ENCODE data around the gene PLPPR3. TPM values are rescaled to one million over a fixed set of nuclear protein-coding genes. Genes with fewer than 3 reads are reported as not detected.

Gene PLPPR3
- total and polyA plus RNA-seq, 10 of the 15 experiments (the other 5 are each of a cell fraction or from before 2014, with no cell fraction given) = 0.07 TPM; not detected in 9

DNA sequence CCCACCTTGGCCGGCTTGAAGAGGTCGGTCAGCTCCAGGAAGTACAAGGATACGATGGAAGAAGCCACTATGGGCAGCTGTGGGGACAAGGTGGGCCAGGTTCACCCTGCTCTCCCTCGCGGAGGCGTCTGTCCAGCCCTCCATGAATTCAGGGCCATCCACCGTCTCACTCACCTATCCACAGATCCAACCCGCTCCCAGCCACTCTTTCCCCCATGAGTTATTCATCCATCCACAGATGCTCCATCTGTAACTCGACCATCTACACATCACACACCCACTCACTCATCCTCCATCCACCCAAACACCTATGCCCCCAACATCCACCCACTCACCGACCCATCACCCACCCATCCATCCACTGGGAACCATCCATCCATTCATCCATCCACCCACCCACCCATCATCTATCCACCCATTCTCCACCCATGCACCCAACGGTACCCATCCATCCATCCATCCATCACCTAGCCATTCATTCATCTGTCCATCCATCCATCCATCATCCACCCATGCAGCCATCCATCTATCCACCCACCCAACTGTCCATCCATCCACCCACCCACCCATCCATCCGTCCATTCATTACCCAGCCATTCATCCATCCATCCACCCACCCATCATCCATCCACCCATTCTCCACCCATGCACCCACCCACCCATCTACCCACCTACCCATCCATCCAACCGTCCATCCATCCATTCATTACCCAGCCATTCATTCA is 5.8 kb downstream of the PLPPR3 start:
- Histone ChIP-seq H2AFZ (ENCODE audit: control insufficient read depth, low read depth, low read length) (no peak overlapping the region), H3K4me1 (ENCODE audit: control insufficient read depth, insufficient read depth, low read length) (no peaks in the 10 kb centered on the region), H3K4me3 (no peak overlapping the region), H3K9me3 (replicated peaks; ENCODE audit: control insufficient read depth, insufficient read depth, low read length) (no peaks in the 10 kb centered on the region; the same call in 2 of the 3 replicates), H3K79me2 (ENCODE audit: control insufficient read depth, insufficient read depth, low read length) (no peaks in the 10 kb centered on the region), H3K27ac (ENCODE audit: control insufficient read depth, insufficient read depth) (no peak overlapping the region), H3K36me3 (ENCODE audit: control insufficient read depth in 2 of 2, insufficient read depth in 2 of 2, low read length in 1 of 2) (peaks cover 6 to 11% of the 10 kb centered on the region in 2 experiments; a peak in 3 of 4 replicates), H4K20me1 (ENCODE audit: control insufficient read depth, insufficient read depth) (no peaks in the 10 kb centered on the region), H3K27me3 (replicated peaks in 1 of 2; ENCODE audit: control insufficient read depth in 2 of 2, insufficient read depth in 2 of 2, low read length in 1 of 2) (no peaks in the 10 kb centered on the region), H3K4me2 (ENCODE audit: control insufficient read depth, insufficient read depth) (no peak overlapping the region), H3K9ac (ENCODE audit: control insufficient read depth, insufficient read depth, low read length) (no peak overlapping the region)
- ChIA-PET RAD21 (ENCODE audit: unreplicated experiment) (no interaction called here), CTCF (no interaction called here), POLR2A (interaction anchor here (0.7 kb wide), 1 partner anchor 40 kb away, joined by 3 read pairs; no protein-coding TSS in a partner anchor), SMC1A (ENCODE audit: uncharacterized antibody, unreplicated experiment) (no interaction called here)
- WGBS (ENCODE audit: insufficient coverage, insufficient replicate concordance, low lambda C conversion rate, missing lambda C conversion rate) = 98% methylated on average over 12 of the region's 13 CpGs
- in situ Hi-C loops (cut with MboI) (no loop called here), intact Hi-C loops (cut with micrococcal nuclease; ENCODE audit: unreplicated experiment) (no loop called here)
- ATAC-seq (no peak; the same call in 1 of the 3 replicates), DNase-seq (ENCODE audit: low read depth, low spot score) (no peak), FAIRE-seq (no peak)
- TF ChIP-seq KDM1A (IDR thresholded peaks at IDR 0.05; ENCODE audit: borderline replicate concordance) = no peak
- no peak for TF ChIP-seq RAD51 (IDR thresholded peaks at IDR 0.05)
- TF ChIP-seq, protein P1, sequence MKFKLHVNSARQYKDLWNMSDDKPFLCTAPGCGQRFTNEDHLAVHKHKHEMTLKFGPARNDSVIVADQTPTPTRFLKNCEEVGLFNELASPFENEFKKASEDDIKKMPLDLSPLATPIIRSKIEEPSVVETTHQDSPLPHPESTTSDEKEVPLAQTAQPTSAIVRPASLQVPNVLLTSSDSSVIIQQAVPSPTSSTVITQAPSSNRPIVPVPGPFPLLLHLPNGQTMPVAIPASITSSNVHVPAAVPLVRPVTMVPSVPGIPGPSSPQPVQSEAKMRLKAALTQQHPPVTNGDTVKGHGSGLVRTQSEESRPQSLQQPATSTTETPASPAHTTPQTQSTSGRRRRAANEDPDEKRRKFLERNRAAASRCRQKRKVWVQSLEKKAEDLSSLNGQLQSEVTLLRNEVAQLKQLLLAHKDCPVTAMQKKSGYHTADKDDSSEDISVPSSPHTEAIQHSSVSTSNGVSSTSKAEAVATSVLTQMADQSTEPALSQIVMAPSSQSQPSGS (IDR thresholded peaks at IDR 0.05; ENCODE audit: low read length) = no peak
- TF ChIP-seq BCL11A (IDR thresholded peaks at IDR 0.05; ENCODE audit: low read depth, low read length) = 0 out of 2 replicates have a peak, but pooled peaks have one; percentile 12
- TF ChIP-seq STAT1 (conservative IDR thresholded peaks at IDR 0.05) = no peak
- TF ChIP-seq GATAD2B (conservative IDR thresholded peaks at IDR 0.05; ENCODE audit: low read depth) = no peak
- TF ChIP-seq ZBTB33 (IDR thresholded peaks at IDR 0.05) = no peak
- TF ChIP-seq FOXK2 (IDR thresholded peaks at IDR 0.05) = no peak
- TF ChIP-seq CBFB (IDR thresholded peaks at IDR 0.05; ENCODE audit: low read depth) = peak; percentile 21; the same call in 1 of the 2 replicates
- TF ChIP-seq CHD4 (IDR thresholded peaks at IDR 0.05) = no peak
- TF ChIP-seq, protein P2, sequence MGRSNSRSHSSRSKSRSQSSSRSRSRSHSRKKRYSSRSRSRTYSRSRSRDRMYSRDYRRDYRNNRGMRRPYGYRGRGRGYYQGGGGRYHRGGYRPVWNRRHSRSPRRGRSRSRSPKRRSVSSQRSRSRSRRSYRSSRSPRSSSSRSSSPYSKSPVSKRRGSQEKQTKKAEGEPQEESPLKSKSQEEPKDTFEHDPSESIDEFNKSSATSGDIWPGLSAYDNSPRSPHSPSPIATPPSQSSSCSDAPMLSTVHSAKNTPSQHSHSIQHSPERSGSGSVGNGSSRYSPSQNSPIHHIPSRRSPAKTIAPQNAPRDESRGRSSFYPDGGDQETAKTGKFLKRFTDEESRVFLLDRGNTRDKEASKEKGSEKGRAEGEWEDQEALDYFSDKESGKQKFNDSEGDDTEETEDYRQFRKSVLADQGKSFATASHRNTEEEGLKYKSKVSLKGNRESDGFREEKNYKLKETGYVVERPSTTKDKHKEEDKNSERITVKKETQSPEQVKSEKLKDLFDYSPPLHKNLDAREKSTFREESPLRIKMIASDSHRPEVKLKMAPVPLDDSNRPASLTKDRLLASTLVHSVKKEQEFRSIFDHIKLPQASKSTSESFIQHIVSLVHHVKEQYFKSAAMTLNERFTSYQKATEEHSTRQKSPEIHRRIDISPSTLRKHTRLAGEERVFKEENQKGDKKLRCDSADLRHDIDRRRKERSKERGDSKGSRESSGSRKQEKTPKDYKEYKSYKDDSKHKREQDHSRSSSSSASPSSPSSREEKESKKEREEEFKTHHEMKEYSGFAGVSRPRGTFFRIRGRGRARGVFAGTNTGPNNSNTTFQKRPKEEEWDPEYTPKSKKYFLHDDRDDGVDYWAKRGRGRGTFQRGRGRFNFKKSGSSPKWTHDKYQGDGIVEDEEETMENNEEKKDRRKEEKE (IDR thresholded peaks at IDR 0.05) = no peak
- TF ChIP-seq POLR2AphosphoS5 (IDR thresholded peaks at IDR 0.05; ENCODE audit: low read length) = peak; percentile 78
- TF ChIP-seq EGR1 (IDR thresholded peaks at IDR 0.05; ENCODE audit: borderline replicate concordance in 1 of 2, low read depth in 2 of 2, low read length in 2 of 2) = no peak
- BruUV-seq (replicated peaks) = no TSS peak

Measured in GM12878 (cell line).